Cardiac muscle cell (in vitro differentiated cells and primary cell): Measurements from ENCODE around the gene SORL1-AS1.
A peak's percentile ranks its signal among the peaks of the same experiment; 100 is the strongest.

ENCODE experiments used
- DNase-seq, 2 donors: peaks; one replicate each; pipeline versions ENCODE4 v3.0.0 to v3.0.0-alpha.2; 2010 to 2017; ENCODE audit warnings: low read depth in 1 of 2, low spot score in 1 of 2
- H3K27ac ChIP-seq: fragments of 200-600 bp; sonication (generic); 2 replicates; pipeline ENCODE4 v1.5.1; 2016
- H3K27me3 ChIP-seq: fragments of 200-600 bp; sonication (generic); 2 replicates; pipeline ENCODE4 v1.6.0; 2016; ENCODE audit warnings: control low read depth
- H3K36me3 ChIP-seq: fragments of 200-600 bp; sonication (generic); 2 replicates; pipeline ENCODE4 v1.5.1; 2016; ENCODE audit warnings: control low read depth
- H3K4me1 ChIP-seq: fragments of 200-600 bp; sonication (generic); 2 replicates; pipeline ENCODE4 v1.8.1; 2017; ENCODE audit warnings: low read depth, mild to moderate bottlenecking, mixed run types
- H3K4me3 ChIP-seq: fragments of 200-600 bp; sonication (generic); 2 replicates; pipeline ENCODE4 v1.5.1; 2016; ENCODE audit warnings: mild to moderate bottlenecking
- H3K9me3 ChIP-seq: fragments of 200-600 bp; sonication (generic); 2 replicates; pipeline ENCODE4 v1.5.1; 2017; ENCODE audit warnings: low read depth, mild to moderate bottlenecking, control low read depth
- CTCF ChIP-seq: IDR thresholded peaks from 2 replicates; pipeline ENCODE4 v1.5.1; 2012; ENCODE audit warnings: low read depth, mild to moderate bottlenecking, low read length

The SORL1-AS1 gene

GRCh38 chr11:121473064-121473777, 20.5 kb upstream of the SORL1-AS1 start:
- no peaks in the 10 kb centered on the region for H3K4me1 ChIP-seq
- peak in 1 of 2 donors; percentile 58 for DNase-seq
- no peaks in the 10 kb centered on the region for H3K27me3 ChIP-seq
- no peak overlapping the region for H3K27ac ChIP-seq
- TF ChIP-seq CTCF = no peak
- H3K36me3 ChIP-seq = no peaks in the 10 kb centered on the region
- H3K9me3 ChIP-seq = no peaks in the 10 kb centered on the region
- no peak overlapping the region for H3K4me3 ChIP-seq

GRCh38 chr11:121472312-121472711, 19.5 kb upstream of the SORL1-AS1 start:
- TF ChIP-seq CTCF = no peak
- H3K9me3 ChIP-seq = no peaks in the 10 kb centered on the region
- H3K27ac ChIP-seq = no peak overlapping the region
- no peaks in the 10 kb centered on the region for H3K4me1 ChIP-seq
- H3K27me3 ChIP-seq = no peaks in the 10 kb centered on the region
- H3K36me3 ChIP-seq = no peaks in the 10 kb centered on the region
- no peak for DNase-seq
- H3K4me3 ChIP-seq = no peak overlapping the region

- no peak for TF ChIP-seq CTCF
- H3K4me3 ChIP-seq = no peak overlapping the region
- DNase-seq = no peak
- H3K36me3 ChIP-seq = no peaks in the 10 kb centered on the region
- no peaks in the 10 kb centered on the region for H3K9me3 ChIP-seq
- H3K4me1 ChIP-seq = peaks cover 7% of the 10 kb centered on the region
- no peak overlapping the region for H3K27ac ChIP-seq
- H3K27me3 ChIP-seq = no peaks in the 10 kb centered on the region
Observed at GRCh38 chr11:121471167-121471566, 18.4 kb upstream of the SORL1-AS1 start.

GRCh38 chr11:121469910-121470309, 17.1 kb upstream of the SORL1-AS1 start:
- Histone ChIP-seq H3K9me3 (no peaks in the 10 kb centered on the region), H3K27me3 (no peaks in the 10 kb centered on the region), H3K27ac (no peak overlapping the region), H3K36me3 (no peaks in the 10 kb centered on the region), H3K4me1 (peaks cover 9% of the 10 kb centered on the region), H3K4me3 (no peak overlapping the region)
- no peak for TF ChIP-seq CTCF
- DNase-seq = no peak

GRCh38 chr11:121467965-121468364, 15.2 kb upstream of the SORL1-AS1 start:
- Histone ChIP-seq H3K27me3 (no peaks in the 10 kb centered on the region), H3K4me1 (peaks cover 18% of the 10 kb centered on the region), H3K4me3 (no peak overlapping the region), H3K36me3 (no peaks in the 10 kb centered on the region), H3K9me3 (no peaks in the 10 kb centered on the region), H3K27ac (no peak overlapping the region)
- no peak for TF ChIP-seq CTCF
- DNase-seq = no peak
